Brain microvascular endothelial cell (primary cell): Measurements from ENCODE around the gene SASH1.
A peak's percentile ranks its signal among the peaks of the same experiment; 100 is the strongest.

Experiments used
- DNase-seq: peaks from one replicate; pipeline ENCODE4 v3.0.0-alpha.2; 2020
- H3K27ac ChIP-seq: fragments of 250-450 bp; sonication (Bioruptor Pico); 2 replicates; pipeline ENCODE4 v1.5.1; 2020; ENCODE audit warnings: mild to moderate bottlenecking, moderate library complexity
- H3K27me3 ChIP-seq: fragments of 250-450 bp; sonication (Bioruptor Pico); replicated peaks from 2 replicates; pipeline ENCODE4 v1.5.1; 2020; ENCODE audit warnings: mild to moderate bottlenecking
- H3K36me3 ChIP-seq: fragments of 250-450 bp; sonication (Bioruptor Pico); replicated peaks from 2 replicates; pipeline ENCODE4 v1.5.1; 2020; ENCODE audit warnings: mild to moderate bottlenecking
- H3K4me3 ChIP-seq: 2 replicates; pipeline ENCODE4 v1.5.1; 2011; ENCODE audit warnings: low read depth, mild to moderate bottlenecking, control low read depth, low read length, moderate library complexity
- CTCF ChIP-seq: IDR thresholded peaks from 2 replicates; pipeline ENCODE4 v1.5.1; 2011; ENCODE audit warnings: low read depth, mild to moderate bottlenecking, moderate library complexity, low read length, control low read depth, inconsistent platforms; ENCODE audit errors: missing control alignments
- in situ Hi-C: cut with HindIII; loops from 2 replicates; pipeline ENCODE4 v1.10.0; 2017; ENCODE audit warnings: low sequenced_read_pairs, low pct_ligation_motif_present

The SASH1 gene

GRCh38 chr6:148452876-148453275 is 110.2 kb downstream of the SASH1 start:
- H3K36me3 ChIP-seq, result no peaks in the 10 kb centered on the region
- no peak overlapping the region for H3K4me3 ChIP-seq
- H3K27ac ChIP-seq, result no peak overlapping the region
- no peak for TF ChIP-seq CTCF
- no peak for DNase-seq
- H3K27me3 ChIP-seq, result no peaks in the 10 kb centered on the region
- in situ Hi-C loops, result loop anchor here (25.0 kb wide), 1 partner anchor 266 kb away; no protein-coding TSS in a partner anchor

GRCh38 chr6:148453906-148454305 is 111.3 kb downstream of the SASH1 start:
- no peak overlapping the region for H3K4me3 ChIP-seq
- TF ChIP-seq CTCF, result no peak
- DNase-seq, result no peak
- no peaks in the 10 kb centered on the region for H3K36me3 ChIP-seq
- in situ Hi-C loops, result loop anchor here (25.0 kb wide), 1 partner anchor 267 kb away; no protein-coding TSS in a partner anchor
- H3K27ac ChIP-seq, result no peak overlapping the region
- H3K27me3 ChIP-seq, result no peaks in the 10 kb centered on the region

GRCh38 chr6:148455225-148455624 is 112.6 kb downstream of the SASH1 start:
- Histone ChIP-seq H3K36me3 (no peaks in the 10 kb centered on the region), H3K27ac (no peak overlapping the region), H3K4me3 (no peak overlapping the region), H3K27me3 (no peaks in the 10 kb centered on the region)
- peak; percentile 57 for DNase-seq
- TF ChIP-seq CTCF, result no peak
- in situ Hi-C loops, result loop anchor here (25.0 kb wide), 1 partner anchor 268 kb away; no protein-coding TSS in a partner anchor

GRCh38 chr6:148455674-148456558 is 113.3 kb downstream of the SASH1 start:
- in situ Hi-C loops, result loop anchor here (25.0 kb wide), 1 partner anchor 269 kb away; no protein-coding TSS in a partner anchor
- no peaks in the 10 kb centered on the region for H3K27me3 ChIP-seq
- TF ChIP-seq CTCF, result no peak
- no peak overlapping the region for H3K27ac ChIP-seq
- DNase-seq, result no peak
- no peak overlapping the region for H3K4me3 ChIP-seq
- no peaks in the 10 kb centered on the region for H3K36me3 ChIP-seq

GRCh38 chr6:148457137-148457842 is 114.7 kb downstream of the SASH1 start:
- TF ChIP-seq CTCF, result no peak
- no peaks in the 10 kb centered on the region for H3K36me3 ChIP-seq
- in situ Hi-C loops, result loop anchor here (25.0 kb wide), 1 partner anchor 270 kb away; no protein-coding TSS in a partner anchor
- peak; percentile 68 for DNase-seq
- H3K27me3 ChIP-seq, result no peaks in the 10 kb centered on the region
- peak overlapping the region; percentile 47 for H3K27ac ChIP-seq
- no peak overlapping the region for H3K4me3 ChIP-seq
